SK-N-SH treated with all-trans-retinoic acid at 6 μM for 48 hours (cell line): ENCODE measurements around the gene PSMF1.

ENCODE experiments used
- ARNTL ChIP-seq: fragments of 450-650 bp; formaldehyde crosslinking; IDR thresholded peaks from 2 replicates; pipeline ENCODE4 v1.5.0; 2020; ENCODE audit warnings: low read depth, mild to moderate bottlenecking, moderate library complexity, borderline replicate concordance
- CREB5 ChIP-seq: fragments of 250-450 bp; sonication (Bioruptor Pico); IDR thresholded peaks from 2 replicates; pipeline ENCODE4 v1.5.1; 2020; ENCODE audit warnings: low read depth, mild to moderate bottlenecking, moderate library complexity
- CSDC2 ChIP-seq: fragments of 250-450 bp; sonication (Bioruptor Pico); IDR thresholded peaks from 2 replicates; pipeline ENCODE4 v1.5.0; 2020; ENCODE audit warnings: mild to moderate bottlenecking, moderate library complexity
- ESRRG ChIP-seq: fragments of 250-450 bp; sonication (Bioruptor Pico); IDR thresholded peaks from 2 replicates; pipeline ENCODE4 v1.6.1; 2021; ENCODE audit warnings: mild to moderate bottlenecking
- GLIS3 ChIP-seq: fragments of 250-450 bp; sonication (Bioruptor Pico); IDR thresholded peaks from 2 replicates; pipeline ENCODE4 v1.5.0; 2020; ENCODE audit warnings: mild to moderate bottlenecking, moderate library complexity
- OSR1 ChIP-seq: fragments of 250-450 bp; sonication (Bioruptor Pico); IDR thresholded peaks from 2 replicates; pipeline ENCODE4 v1.8.0; 2022; ENCODE audit warnings: moderate library complexity, mild to moderate bottlenecking, inconsistent platforms
- PPARA ChIP-seq: fragments of 250-450 bp; sonication (Bioruptor Pico); IDR thresholded peaks from 2 replicates; pipeline ENCODE4 v1.5.0; 2020; ENCODE audit warnings: mild to moderate bottlenecking, borderline replicate concordance
- RARB ChIP-seq: fragments of 250-450 bp; sonication (Bioruptor Pico); IDR thresholded peaks from 2 replicates; pipeline ENCODE4 v1.8.0; 2021; ENCODE audit warnings: mild to moderate bottlenecking, moderate library complexity
- SNAI2 ChIP-seq: fragments of 250-450 bp; sonication (Bioruptor Pico); IDR thresholded peaks from 2 replicates; pipeline ENCODE4 v1.5.0; 2020; ENCODE audit warnings: mild to moderate bottlenecking, moderate library complexity
- ZC3H10 ChIP-seq: fragments of 250-450 bp; sonication (Bioruptor Pico); IDR thresholded peaks from 2 replicates; pipeline ENCODE4 v1.5.1; 2021; ENCODE audit warnings: mild to moderate bottlenecking, moderate library complexity
- ZFP30 ChIP-seq: fragments of 450-650 bp; formaldehyde crosslinking; IDR thresholded peaks from 2 replicates; pipeline ENCODE4 v1.5.0; 2022; ENCODE audit warnings: mild to moderate bottlenecking, moderate library complexity
- ZNF565 ChIP-seq: fragments of 450-650 bp; formaldehyde crosslinking; conservative IDR thresholded peaks from 2 replicates; pipeline ENCODE4 v1.5.0; 2020; ENCODE audit warnings: low read depth, mild to moderate bottlenecking, moderate library complexity
- ZNF8 ChIP-seq: fragments of 450-650 bp; formaldehyde crosslinking; IDR thresholded peaks from 2 replicates; pipeline ENCODE4 v1.5.0; 2020; ENCODE audit warnings: mild to moderate bottlenecking, moderate library complexity

- TF ChIP-seq GLIS3 (CRISPR knock-in tag) (no peak), CREB5 (CRISPR knock-in tag) (no peak), ZFP30 (CRISPR knock-in tag) (no peak), RARB (CRISPR knock-in tag) (no peak), ZNF8 (CRISPR knock-in tag) (no peak), CSDC2 (CRISPR knock-in tag) (no peak), PPARA (CRISPR knock-in tag) (no peak), ESRRG (CRISPR knock-in tag) (no peak), OSR1 (no peak), SNAI2 (CRISPR knock-in tag) (no peak), ARNTL (no peak), ZC3H10 (no peak), ZNF565 (CRISPR knock-in tag) (no peak)
Observed at GRCh38 chr20:1163105-1163504, 44.7 kb downstream of the PSMF1 start.
